Thoracic aorta (tissue), 2 donors: ENCODE data around the gene KMT2D. TPM values are rescaled to one million over a fixed set of nuclear protein-coding genes. Genes with fewer than 3 reads are reported as not detected.
"Not testable (repeated sequence)": the region's sequence is repeated elsewhere in the genome, so short reads cannot be mapped to it uniquely, and the experiment has no call there.

Experiments
- ATAC-seq: fragments of 150-250 bp; one replicate; pipeline ENCODE4 v1.8.0; 2017; ENCODE audit warnings: low read depth; ENCODE audit not compliant: insufficient number of reproducible peaks, low FRiP score
- DNase-seq: peaks from one replicate; pipeline ENCODE4 v3.0.0-alpha.2; 2020; ENCODE audit warnings: low spot score
- H3K27ac ChIP-seq, 2 donors: fragments of 200-600 bp; sonication (generic); 1 replicate in 1 of 2; 2 replicates in 1 of 2; pipeline ENCODE4 v1.5.1; 2016; ENCODE audit warnings: mild to moderate bottlenecking in 2 of 2, moderate library complexity in 2 of 2
- H3K27me3 ChIP-seq: fragments of 200-600 bp; sonication (generic); replicated peaks from 2 replicates; pipeline ENCODE4 v1.6.0; 2016; ENCODE audit warnings: mild to moderate bottlenecking; ENCODE audit not compliant: insufficient read depth
- H3K36me3 ChIP-seq: fragments of 200-600 bp; sonication (generic); one replicate; pipeline ENCODE4 v1.5.1; 2016
- H3K4me1 ChIP-seq, 2 donors: fragments of 200-600 bp; sonication (generic); 1 replicate in 1 of 2; 2 replicates in 1 of 2; pipeline versions ENCODE4 v1.5.1 to v1.6.0; 2016; ENCODE audit warnings: low read depth in 2 of 2, mild to moderate bottlenecking in 1 of 2; ENCODE audit not compliant: control insufficient read depth in 1 of 2
- H3K4me3 ChIP-seq: fragments of 200-600 bp; sonication (generic); 2 replicates; pipeline ENCODE4 v1.5.1; 2016; ENCODE audit warnings: mild to moderate bottlenecking
- H3K9me3 ChIP-seq: fragments of 200-600 bp; sonication (generic); 2 replicates; pipeline ENCODE4 v1.5.1; 2016
- total RNA-seq, 2 donors: library from RNA; depleted of rRNA; stranded (reverse); fragments of >200 nt; gene quantifications; one replicate each; pipeline versions ENCODE4 v1.1.0 to v1.2.3, GENCODE V29; 2016
- TF ChIP-seq, protein P1 (sequence below): fragments of 200-600 bp; sonication (generic); IDR thresholded peaks from one replicate; pipeline ENCODE4 v1.5.1; 2019; ENCODE audit warnings: antibody characterized with exemption

The KMT2D gene
- total RNA-seq, 2 donors from 2014 or later = 56.5 to 101 TPM

DNA sequence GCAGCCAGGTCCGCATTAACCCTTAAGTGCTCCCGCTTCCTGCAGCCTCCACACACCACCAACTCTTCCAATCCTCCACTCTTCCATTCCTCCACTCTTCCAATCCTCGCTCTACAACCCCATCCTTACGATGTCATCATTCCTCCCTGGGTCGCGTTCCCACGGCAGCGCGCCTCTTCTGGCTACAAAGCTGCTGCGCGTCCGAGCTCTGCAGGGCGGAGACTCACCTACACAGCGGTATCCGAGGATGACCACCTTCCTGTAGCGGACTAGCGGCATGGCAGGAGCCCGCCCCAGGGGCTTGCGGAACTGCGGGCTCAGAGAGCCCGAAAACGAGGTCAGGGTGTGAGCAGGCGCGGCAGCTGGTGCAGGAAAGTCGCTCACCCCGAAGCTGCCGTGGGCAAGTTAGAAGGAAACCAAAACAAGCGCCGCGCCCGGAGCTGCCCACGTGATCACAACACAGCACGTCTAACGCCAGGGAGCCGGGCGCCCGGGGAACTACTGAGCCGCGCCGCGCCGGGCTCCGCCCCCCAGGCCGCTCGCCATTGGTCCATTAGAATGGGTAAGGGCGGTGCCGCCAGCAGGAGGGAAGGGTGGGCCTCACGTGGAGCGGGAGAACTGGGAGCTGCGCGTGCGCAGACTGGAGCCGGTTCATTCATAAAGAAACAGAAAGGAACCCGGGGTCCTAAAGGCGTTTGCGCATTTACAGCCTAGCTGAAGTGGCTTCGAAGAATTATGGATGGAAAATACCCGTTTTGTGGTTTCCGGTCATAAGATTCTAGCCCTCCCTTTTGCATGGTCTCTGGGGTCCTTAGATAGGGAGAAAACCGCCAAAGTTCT, 9.1 kb upstream of the KMT2D start, which contains the start of gene RHEBL1:
RHEBL1 (minus strand) TSS at position 473 of the 840 bp plus-strand sequence; CDS start at position 279, 194 bp downstream.
- Histone ChIP-seq H3K9me3 (no peaks in the 10 kb centered on the region), H3K4me3 (peak within 1 kb of the TSS; percentile 86), H3K27ac (peak within 1 kb of the TSS in 1 of 2 donors; percentile 52), H3K36me3 (no peaks in the 10 kb centered on the region), H3K4me1 (peaks cover 9 to 12% of the 10 kb centered on the region in 2 donors), H3K27me3 (no peaks in the 10 kb centered on the region)
- DNase-seq (peak; percentile 95), ATAC-seq (peak; percentile 98)
- TF ChIP-seq, protein P1, sequence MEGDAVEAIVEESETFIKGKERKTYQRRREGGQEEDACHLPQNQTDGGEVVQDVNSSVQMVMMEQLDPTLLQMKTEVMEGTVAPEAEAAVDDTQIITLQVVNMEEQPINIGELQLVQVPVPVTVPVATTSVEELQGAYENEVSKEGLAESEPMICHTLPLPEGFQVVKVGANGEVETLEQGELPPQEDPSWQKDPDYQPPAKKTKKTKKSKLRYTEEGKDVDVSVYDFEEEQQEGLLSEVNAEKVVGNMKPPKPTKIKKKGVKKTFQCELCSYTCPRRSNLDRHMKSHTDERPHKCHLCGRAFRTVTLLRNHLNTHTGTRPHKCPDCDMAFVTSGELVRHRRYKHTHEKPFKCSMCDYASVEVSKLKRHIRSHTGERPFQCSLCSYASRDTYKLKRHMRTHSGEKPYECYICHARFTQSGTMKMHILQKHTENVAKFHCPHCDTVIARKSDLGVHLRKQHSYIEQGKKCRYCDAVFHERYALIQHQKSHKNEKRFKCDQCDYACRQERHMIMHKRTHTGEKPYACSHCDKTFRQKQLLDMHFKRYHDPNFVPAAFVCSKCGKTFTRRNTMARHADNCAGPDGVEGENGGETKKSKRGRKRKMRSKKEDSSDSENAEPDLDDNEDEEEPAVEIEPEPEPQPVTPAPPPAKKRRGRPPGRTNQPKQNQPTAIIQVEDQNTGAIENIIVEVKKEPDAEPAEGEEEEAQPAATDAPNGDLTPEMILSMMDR = no peak

DNA sequence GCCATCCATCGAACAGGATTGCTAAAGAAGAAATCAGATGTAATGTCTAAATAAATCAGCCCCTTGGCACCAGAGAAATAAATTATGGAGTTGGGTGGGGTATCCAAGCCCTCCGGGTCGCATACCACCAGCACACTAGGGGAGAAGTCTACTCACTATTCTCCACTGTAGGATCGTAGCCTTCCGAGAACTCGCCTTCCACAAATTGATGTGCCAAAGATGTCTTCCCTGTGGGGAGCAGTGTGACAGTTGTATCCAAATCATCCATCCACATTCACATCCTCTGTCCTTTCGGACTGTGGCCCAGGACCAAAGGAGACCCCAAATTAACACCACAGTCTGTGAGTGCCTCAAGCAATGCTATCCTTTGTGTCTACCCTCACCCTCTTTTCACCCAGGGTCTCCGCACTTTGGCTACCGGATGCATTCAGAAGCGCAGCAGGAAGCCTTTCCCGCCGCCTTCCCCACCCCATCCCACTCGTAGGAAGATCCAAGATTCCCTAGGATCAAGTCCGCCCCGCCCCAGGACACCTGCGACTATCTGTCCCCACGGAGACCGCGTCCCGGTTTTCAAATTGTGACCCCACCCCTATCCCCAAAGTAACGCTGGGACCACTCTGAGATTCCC, 8.4 kb upstream of the KMT2D start:
- Histone ChIP-seq H3K36me3 (no peaks in the 10 kb centered on the region), H3K27ac (no peak overlapping the region)

DNA sequence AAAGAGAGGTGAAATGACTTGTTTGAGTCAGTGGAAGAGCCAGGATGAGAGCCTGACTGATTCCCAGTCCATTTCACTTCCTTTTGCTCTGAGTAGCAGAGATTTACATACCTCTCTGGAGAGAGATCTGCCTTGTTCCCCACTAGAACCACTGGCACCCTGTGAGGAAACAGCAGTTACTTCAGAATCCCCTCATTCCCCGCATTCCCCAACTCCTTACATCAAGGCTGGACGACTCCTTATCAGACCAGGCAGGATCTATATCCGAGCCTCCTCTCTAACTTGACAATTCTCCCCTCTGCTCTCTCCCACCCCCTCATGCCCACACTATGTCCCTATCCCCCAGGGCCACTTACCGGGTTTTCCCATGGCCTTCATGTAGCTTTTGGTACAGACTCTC, 5.5 kb upstream of the KMT2D start:
- ATAC-seq (no peak), DNase-seq (no peak)
- Histone ChIP-seq H3K4me3 (no peak overlapping the region), H3K4me1 (peaks cover 9 to 19% of the 10 kb centered on the region in 2 donors), H3K36me3 (no peaks in the 10 kb centered on the region), H3K27ac (no peak overlapping the region), H3K27me3 (no peaks in the 10 kb centered on the region), H3K9me3 (no peaks in the 10 kb centered on the region)
- TF ChIP-seq, protein P1 = no peak

More for the DNA sequence above, 8.4 kb upstream of the KMT2D start:
- ATAC-seq (no peak), DNase-seq (no peak)
- Histone ChIP-seq H3K4me1 (peaks cover 9 to 12% of the 10 kb centered on the region in 2 donors), H3K9me3 (no peaks in the 10 kb centered on the region), H3K4me3 (peak overlapping the region; percentile 86), H3K27me3 (no peaks in the 10 kb centered on the region)
- TF ChIP-seq, protein P1 = no peak

DNA sequence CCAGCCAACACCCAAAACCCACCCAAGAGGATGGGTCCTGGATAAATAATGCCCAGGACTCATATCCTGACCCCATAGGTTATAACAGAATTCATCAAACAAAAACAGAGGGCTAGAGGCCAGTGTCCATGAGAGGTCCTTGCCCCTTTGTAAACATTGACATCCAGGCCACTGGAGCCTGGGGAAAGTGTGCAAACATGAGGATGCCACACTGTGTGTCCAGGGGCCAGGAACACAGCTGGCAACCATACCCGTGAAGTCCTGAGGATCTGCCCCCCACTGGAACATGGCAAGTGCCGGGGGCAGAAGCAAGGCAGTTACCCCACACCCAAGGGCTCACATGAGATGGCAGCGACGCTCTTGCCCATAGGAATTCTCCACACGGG, 4.2 kb upstream of the KMT2D start:
- DNase-seq (no peak), ATAC-seq (no peak)
- no peaks in the 10 kb centered on the region for H3K27me3 ChIP-seq
- H3K4me1 ChIP-seq = peaks cover 5 to 16% of the 10 kb centered on the region in 2 donors
- H3K9me3 ChIP-seq = no peaks in the 10 kb centered on the region
- no peak overlapping the region for H3K27ac ChIP-seq
- TF ChIP-seq, protein P1 = no peak
- no peaks in the 10 kb centered on the region for H3K36me3 ChIP-seq
- H3K4me3 ChIP-seq = no peak overlapping the region

DNA sequence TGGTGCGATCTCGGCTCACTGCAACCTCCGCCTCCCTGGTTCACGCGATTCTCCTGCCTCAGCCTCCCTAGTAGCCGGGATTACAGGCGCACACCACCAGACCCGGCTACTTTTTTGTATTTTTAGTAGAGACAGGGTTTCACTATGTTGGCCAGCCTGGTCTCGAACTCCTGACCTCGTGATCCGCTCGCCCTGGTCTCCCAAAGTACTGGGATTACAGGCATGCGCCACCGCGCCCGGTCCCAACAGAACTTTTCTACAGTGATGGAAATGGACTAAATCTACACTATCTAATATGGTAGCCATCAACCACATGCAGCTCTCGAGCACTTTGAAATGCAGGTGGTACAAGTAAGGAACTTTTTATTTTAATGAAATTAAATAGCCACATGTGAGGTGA, 1.3 kb upstream of the KMT2D start:
- not testable (repeated sequence) for H3K27me3 ChIP-seq, H3K9me3 ChIP-seq, H3K4me3 ChIP-seq, H3K36me3 ChIP-seq, ATAC-seq, H3K27ac ChIP-seq, DNase-seq
- H3K4me1 ChIP-seq = peaks cover 18 to 30% of the 10 kb centered on the region in 2 donors
